HG03175 (cell line): ENCODE data around the gene SCAND1.
"Not testable (repeated sequence)": the region's sequence is repeated elsewhere in the genome, so short reads cannot be mapped to it uniquely, and the experiment has no call there.

ENCODE experiments used
- ATAC-seq: cut with Tn5 transposase; IDR thresholded peaks from one replicate; pipeline ENCODE4 v1.9.1; 2021; ENCODE audit warnings: mild to moderate bottlenecking, moderate library complexity; ENCODE audit not compliant: unreplicated experiment

The SCAND1 gene

DNA sequence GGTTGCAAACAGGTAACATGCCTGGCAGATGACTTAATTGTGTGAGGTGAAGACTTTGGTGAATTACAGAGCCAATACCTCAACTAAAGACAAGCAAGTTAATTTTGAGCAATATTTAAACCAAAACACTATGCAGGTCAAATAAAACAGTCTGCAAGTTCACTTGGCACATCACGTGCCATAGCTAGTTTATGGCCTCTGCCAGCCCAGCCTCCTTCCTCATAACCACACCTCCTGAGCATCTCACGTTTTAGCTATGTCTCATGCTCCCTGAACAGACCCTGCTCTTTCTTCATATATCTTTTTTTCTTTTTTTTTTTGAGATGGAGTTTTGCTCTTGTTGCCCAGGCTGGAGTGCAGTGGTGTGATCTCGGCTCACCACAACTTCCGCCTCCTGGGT lies 9.6 kb upstream of the SCAND1 start:
- no peak for ATAC-seq

DNA sequence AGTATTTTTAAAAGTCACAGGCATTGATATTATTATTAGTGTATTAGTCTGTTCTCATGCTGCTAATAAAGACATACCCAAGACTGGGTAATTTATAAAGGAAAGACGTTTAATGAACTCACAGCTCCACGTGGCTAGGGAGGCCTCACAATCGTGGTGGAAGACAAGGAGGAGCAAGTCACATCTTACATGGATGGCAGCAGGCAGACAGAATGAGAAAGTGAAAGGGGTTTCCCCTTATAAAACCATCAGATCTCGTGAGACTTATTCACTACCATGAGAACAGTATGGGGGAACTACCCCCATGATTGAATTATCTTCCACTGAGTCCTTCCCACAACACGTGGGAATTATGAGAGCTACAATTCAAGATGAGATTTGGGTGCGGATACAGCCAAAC lies 5.0 kb upstream of the SCAND1 start:
- ATAC-seq = not testable (repeated sequence)

DNA sequence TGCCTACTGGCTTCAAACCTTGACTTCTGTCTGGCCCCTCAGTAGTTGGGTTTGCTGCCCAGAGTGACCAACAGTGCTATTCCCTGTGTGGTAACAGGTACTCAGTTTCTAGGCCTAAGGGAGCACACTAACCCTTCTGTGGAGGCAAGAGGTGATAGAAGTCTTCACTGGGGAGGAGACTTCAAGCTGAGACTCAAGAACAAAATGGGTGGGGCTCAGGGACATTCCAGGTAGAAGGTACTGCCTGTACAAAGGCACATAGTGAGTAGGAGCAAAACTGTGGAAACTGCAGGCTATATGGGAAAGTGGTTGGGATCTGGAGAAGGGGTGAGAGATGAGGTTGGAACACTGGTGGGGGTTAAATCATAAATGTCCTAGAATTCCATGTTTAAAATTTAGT lies 2.3 kb upstream of the SCAND1 start:
- ATAC-seq = no peak

DNA sequence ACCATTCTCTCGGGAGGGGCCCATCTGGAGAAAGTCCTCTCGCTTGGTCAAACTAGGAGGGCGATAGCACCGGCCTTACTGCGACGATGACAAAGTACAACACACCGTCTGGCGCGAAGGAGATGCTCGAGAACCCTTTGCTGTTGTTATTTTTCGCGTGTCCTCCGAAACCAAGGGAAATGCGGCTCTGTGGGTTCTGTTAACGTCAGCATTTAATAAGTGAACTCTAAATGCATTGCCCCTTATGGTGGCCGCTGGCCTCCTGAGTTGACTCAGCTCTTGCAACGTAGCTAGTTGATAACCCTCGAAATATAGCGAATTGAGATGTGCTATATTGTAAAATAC lies 577 bp upstream of the SCAND1 start:
- ATAC-seq = no peak

DNA sequence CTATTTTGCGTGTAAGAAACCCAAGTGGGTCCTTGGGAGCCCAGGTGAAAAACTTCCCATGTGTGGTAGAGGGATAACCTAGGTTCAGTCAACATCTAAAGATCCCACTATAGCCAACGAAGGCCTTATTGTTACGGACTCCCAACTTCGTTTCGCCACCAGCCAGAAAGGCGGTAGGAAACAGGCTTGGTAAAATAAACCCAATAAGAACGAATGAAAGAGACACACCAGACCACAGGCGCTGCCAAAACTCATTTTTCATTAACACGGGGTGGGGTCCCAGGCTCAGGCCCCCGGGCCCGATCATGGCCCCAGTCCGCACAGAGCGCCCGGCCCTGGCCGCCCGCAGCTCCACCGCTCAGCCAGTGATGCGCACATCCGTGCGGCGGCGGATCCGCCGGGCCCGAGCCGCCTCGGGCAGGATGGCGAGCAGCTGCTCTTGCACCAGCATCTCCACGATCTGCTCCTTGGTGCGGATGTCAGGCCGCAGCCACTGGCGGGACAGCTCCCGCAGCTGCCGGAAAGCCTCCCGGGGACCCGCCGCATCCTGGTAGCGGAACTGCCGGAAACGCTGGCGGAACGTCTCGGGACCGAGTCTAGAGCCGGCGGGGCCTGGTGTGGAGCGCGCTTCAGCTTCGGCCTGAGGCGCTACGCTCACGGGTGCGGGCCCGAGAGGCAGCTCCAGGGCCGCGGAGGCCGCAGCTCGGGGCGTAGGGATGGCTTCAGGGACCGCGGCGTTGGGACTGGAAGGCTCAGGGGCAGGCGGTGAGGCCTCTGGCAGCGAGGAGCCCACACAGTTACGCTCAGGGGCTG lies 709 bp downstream of the SCAND1 start:
- peak; percentile 20 for ATAC-seq

DNA sequence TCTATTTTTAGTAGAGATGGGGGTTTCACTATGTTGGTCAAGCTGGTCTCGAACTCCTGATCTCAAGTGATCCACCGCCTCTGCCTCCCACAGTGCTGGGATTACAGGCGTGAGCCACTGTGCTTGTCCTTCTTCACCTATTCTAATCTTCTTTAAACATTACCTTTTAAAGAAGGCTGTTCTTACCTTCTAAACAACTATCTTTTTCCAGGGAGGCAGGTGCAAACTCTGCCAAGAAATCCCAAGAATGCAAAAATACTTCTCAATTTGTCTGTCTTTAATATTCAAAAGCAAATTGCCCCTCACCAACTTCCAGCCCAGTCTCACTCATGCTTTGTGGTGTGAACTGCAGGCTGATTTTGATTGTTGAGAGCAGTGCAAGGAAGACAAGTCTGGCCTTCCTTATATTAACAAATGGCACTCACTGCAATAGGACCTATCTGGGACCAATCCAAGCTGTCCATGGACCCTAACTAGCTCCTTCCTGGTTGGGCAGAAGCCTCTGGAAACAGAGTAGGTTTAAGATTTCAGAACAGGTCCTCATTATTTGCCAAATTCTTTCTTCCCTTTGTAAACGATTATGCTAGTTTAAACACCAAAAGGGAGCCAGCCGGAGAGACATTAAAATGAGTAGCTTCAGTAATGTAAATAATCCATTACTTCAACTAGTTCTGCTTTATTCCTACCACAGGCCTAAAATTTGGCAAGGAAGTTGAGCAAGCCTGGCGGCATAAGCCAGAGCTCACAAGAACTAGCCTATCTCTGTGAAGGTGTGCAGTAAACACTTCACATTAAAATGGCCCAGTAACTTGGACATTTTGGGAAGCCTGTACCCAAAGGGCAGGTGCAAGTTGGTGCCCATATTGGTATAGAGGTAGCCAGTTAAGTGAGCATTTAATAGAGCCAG lies 1.6 kb downstream of the SCAND1 start:
- ATAC-seq = no peak

DNA sequence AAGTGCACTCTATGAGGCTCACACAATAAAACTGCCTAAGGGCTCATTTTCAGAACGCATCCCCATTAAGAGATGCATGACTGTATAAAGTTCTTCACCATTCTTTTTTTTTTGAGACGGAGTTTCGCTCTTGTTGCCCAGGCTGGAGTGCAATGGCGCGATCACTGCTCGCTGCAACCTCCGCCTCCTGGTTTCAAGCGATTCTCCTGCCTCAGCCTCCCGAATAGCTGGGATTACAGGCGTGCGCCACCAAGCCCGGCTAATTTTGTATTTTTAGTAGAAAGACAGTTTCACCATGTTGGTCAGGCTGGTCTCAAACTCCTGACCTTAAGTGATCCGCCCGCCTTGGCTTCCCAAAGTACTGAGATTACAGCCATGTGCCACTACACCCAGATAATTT lies 2.2 kb downstream of the SCAND1 start:
- not testable (repeated sequence) for ATAC-seq

DNA sequence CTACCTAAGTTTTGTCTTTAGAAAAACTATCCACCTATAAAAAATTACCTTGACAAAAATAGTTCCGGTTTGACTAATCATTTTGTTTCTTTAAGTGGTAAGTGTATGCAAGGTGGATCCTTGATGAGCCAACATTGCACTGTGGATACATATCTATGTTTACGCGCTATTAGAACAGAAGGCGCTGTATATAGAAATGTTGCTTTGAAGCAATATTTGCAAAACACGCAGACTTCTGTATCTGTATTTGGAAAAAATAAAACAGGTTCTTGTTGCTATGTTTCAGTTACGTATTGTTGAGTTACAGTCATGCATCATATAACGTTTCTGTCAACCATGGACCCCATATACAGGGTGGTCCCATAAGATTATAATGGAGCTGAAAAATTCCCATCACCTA lies 4.2 kb downstream of the SCAND1 start:
- no peak for ATAC-seq

DNA sequence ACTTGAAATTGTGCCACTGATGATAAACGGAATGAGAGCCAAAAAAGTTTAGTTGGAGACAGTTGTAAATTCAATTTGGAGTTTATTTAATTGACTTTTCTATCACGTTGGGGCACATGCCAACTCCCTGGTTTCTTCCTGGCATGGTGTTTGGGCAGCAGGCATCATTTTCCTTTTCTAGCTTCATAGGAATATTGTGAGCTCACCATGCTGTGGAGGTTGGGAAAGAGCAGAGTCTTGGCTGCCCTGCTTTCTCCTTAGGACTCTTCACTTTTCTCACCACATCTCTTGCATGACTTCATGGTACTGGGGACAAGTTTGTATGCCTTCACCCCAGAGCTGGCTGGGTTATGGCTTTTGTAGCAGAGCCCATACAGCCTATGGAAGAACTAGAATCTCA lies 6.4 kb downstream of the SCAND1 start:
- no peak for ATAC-seq

DNA sequence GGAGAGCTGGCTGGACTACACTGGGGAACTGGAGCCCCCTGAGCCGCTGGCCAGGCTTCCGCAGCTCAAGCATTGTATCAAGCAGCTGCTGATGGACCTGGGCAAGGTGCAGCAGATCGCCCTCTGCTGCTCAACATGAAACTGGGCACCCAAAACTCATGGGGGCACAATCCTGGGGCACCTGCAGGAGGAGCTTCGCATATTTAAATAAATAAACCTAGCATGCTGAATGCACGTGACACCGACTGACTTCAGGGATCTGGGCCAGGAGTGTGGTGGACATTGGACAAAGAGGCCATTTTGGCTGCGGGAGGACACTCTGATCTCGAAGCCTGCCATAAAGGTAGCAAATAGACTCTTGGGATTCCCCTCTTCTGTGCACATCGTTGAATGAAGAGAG lies 6.8 kb downstream of the SCAND1 start:
- ATAC-seq = no peak

DNA sequence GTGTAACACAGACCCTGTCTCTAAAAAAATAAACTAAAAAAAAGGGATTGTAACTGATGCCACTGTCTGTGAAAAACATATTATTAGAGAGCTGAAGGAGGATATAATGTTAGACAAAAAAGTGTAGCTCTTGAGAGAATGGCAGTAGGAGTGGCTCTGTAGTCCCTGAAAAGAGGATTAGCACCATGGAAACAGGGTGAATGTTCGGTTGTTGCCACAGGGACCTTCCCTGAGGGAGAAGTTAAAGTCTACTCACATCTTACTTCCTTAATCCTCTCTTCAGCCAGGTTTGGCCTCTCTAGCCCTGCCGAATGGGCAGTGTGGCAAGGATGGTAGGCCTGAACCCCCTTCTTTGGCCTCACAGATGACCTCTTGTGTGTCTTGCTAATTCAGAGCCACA lies 12.1 kb downstream of the SCAND1 start:
- ATAC-seq = no peak

DNA sequence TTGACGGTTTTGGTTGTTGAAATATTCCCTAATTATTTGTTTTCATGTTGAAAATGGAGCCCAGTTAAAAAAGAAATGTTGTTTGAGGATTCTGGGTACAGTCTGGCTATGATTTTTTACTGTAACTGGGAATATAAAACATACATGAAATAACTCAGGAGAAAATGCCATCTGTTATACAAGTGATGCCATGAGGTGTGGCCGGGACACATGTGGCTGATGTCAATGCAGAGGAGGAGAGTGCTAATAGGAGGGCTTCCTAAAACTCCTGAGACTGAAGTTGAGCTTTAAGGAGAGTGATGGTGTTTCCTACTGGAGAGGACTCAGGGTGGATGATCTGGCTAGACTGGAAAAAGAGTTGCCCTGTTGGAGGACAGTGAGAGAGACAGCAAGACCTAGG lies 12.7 kb downstream of the SCAND1 start:
- ATAC-seq = no peak

DNA sequence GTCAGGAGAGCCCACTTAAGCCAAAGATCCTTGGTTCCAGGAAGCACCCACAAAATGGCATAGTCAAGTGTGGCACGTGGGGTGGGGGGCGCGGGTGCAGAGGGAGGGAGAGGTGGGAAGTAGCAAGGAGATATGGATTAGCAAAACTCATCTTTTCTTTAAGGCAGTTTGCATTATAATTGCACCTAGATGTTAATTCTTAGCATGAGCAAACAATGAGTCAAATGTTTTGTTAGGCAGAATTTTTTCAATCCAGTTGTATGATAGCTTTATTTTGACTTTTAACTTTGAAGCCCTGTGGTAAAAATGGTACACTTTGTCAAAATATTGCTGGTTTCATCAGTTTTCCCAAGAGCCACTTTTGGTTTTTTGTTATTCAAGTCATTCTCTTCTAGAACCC lies 15.0 kb downstream of the SCAND1 start:
- no peak for ATAC-seq

DNA sequence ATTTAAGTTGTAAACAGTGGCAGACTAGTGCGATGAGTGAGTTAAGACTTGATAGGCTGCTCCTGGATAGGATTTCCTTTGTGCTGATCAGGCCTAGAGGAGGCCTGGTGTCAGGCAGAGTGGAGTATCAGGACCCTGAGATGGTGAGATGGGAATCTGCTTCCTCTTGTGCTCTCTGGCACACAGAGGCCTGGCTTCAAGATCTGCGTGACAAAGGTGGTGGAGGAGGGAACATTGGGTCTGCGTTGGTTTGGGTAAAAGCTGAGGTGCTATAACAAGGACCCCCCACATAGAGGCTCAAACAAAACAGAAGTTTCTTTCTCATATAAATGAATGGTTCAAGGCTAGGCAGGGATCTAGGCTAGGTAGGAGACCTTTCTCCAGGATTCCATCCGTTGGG lies 20.3 kb downstream of the SCAND1 start:
- ATAC-seq = no peak

DNA sequence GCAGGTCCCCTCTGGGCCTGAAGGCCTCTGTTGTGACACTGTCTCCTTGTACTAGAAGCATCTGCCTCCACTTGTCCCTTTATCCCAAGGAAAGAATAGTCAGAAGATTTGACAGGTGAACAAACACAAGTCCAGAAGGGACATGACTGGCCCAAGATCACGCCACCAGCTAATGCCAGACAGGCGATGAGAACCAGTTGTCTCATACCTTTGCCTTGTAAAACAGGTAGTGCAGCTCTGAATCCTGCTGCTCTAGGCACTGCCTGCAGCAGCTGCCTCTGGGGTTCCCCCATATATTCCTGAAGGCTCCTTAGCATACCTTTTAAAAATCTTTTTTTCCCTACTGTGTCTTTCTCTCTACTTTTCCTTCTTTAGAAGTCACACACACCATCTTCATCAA lies 25.0 kb downstream of the SCAND1 start:
- ATAC-seq = no peak

DNA sequence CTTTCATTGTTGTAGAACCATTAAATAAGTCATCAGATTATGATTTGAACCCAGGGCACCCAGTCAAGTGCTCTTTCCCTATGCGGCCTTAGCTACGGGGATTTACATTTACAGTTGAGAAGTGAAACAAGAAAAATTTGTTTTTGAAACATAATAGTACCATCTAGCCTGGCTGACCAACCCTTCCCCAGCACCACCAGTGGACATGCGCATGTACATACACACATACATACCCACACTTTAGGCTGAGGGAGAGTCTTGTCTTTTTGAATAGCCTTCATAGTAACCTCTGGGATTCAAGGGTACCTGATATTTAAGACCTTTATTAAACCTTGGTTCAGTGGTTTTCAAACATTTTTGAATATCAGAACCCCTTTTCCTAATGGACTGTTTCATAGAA lies 33.8 kb downstream of the SCAND1 start:
- ATAC-seq = no peak

DNA sequence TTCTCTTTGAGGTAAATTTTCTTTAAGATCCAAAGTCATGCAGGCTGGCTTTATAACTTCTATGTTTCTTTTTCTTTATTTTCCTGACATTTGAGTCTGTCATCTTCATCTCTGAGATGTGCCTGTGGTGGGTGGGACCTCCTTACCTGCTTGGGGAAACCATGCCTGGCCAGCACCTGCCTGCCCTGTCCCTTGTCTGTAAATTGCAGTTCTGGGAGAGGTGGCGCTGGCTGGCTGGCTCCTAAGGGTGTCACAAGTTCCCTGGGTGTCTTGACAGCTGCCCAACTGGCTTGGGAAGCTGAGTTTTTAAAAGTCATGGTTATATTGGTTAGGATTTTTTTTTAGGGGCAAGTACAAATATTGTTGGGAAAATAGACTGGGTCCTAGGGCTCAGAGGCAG lies 36.3 kb downstream of the SCAND1 start:
- ATAC-seq = no peak

DNA sequence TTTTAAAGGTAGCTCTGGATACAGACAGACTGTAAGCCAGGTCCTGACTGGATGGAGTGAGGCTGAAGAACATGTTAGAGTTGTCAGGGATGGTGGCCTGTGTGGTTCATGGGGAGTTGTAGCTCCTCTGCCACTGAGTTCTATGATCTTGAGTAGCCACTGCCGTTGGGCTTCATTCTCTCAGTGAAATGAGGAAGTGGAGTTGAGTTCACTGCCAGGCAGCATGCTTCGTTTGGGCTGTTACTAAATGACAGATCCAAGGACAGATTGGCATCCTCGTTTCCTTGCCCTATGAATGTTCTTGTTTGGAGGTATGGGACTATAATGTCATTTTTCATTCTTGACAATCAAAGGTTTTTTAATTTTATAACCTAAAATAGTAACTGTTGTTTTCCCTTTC lies 37.2 kb downstream of the SCAND1 start:
- ATAC-seq = no peak

DNA sequence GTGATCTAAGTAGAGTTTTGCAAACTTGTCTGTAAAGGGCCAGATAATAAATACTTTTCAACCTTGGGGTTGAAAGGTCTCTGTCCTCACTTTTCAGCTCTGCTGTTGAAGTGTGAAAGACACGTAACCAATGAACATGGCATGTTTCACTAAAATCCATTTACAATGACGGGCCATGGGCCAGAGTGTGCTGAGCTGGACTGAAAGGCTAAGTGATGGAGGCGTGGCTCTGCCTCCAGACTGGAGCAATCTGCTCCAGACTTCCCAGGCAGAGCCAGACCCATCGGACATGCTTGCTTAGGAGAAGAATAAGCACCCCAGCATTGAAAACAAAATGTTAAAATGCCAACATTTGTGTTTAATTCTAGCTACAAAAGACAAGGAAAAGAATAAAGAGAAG lies 41.4 kb downstream of the SCAND1 start:
- ATAC-seq = no peak

DNA sequence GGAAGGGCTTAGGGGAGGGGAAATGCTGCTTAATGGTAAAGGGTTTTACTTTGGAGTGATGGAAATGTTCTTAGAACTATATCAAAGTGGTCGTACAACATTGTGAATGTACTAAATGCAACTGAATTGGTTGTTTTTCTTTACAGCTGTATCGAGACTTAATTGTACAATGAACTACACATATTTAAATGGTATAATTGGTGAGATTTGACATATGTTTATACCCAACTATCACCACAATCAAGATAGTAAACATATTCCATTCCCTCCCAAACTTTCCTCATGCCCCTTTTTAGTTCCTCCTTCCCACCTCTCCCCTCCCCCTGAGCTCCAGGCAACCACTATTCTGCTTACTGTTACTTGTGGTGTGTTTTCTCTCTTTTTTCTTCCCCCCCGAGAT lies 44.0 kb downstream of the SCAND1 start:
- ATAC-seq = no peak

DNA sequence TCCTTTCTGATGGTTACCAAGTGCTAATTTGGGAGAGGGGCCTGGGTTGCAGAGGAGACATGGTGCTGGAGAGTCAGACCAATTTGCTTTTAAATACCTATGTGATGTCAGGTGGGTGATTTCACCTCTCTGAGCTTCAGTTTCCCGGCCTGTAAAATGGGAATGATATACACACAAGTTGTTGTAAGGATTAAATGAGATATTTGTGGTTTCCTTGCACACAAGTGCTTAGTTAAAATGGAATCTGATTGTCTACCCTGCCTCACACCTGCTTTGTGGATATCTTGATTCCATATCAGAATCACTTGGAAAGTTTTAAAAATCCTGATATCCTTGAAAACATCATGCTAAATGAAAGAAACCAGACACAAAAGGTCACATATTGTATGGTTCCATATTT lies 44.5 kb downstream of the SCAND1 start:
- no peak for ATAC-seq

DNA sequence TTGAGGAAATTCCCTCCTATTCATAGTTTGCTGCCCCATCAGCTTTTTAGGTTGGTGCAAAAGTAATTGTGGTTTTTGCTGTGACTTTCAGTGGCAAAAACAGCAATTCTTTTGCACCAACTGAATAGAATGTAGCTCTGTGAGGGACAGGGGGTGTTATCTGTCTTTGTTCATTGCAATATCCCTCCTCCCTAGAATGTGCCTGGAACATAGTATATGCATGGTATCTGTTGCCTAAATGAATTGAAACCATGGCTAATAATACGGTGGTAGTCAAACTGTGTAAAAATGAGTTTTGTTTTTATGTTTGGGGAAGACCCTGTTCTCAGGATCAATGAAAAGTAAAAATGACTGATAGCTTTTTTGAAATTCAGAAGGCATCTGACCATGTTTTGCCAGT lies 45.1 kb downstream of the SCAND1 start:
- no peak for ATAC-seq
